Endothelial cell (in vitro differentiated cells): ENCODE data around the gene HPCAL4. TPM values are rescaled to one million over a fixed set of nuclear protein-coding genes. Genes with fewer than 3 reads are reported as not detected.

Experiments
- DNase-seq: peaks from one replicate; pipeline ENCODE4 v3.0.0; 2021; ENCODE audit warnings: low spot score
- H3K27ac Mint-ChIP-seq: one replicate; pipeline ENCODE4 v1.8.0; 2021; ENCODE audit warnings: mixed read lengths, inconsistent platforms; ENCODE audit not compliant: unreplicated experiment
- H3K27me3 Mint-ChIP-seq: one replicate; pipeline ENCODE4 v1.8.0; 2021; ENCODE audit warnings: mild to moderate bottlenecking, moderate library complexity, mixed read lengths, inconsistent platforms; ENCODE audit not compliant: unreplicated experiment
- H3K36me3 Mint-ChIP-seq: one replicate; pipeline ENCODE4 v1.8.0; 2021; ENCODE audit warnings: mild to moderate bottlenecking, low read depth, mixed read lengths, inconsistent platforms; ENCODE audit not compliant: unreplicated experiment
- H3K4me1 Mint-ChIP-seq: one replicate; pipeline ENCODE4 v1.8.0; 2021; ENCODE audit warnings: mild to moderate bottlenecking, mixed read lengths, inconsistent platforms; ENCODE audit not compliant: unreplicated experiment
- H3K4me3 Mint-ChIP-seq: one replicate; pipeline ENCODE4 v1.8.0; 2021; ENCODE audit warnings: mild to moderate bottlenecking, mixed read lengths, inconsistent platforms; ENCODE audit not compliant: unreplicated experiment
- H3K9me3 Mint-ChIP-seq: one replicate; pipeline ENCODE4 v1.8.0; 2021; ENCODE audit warnings: mixed read lengths, inconsistent platforms; ENCODE audit not compliant: unreplicated experiment
- total RNA-seq: library from RNA; stranded (reverse); fragmentation: NEBNext Ultra II Directional; extraction: Animal tissue kit (Norgen Biotek cat#: 25700); gene quantifications from one replicate; pipeline ENCODE4 v1.2.1, GENCODE V29; 2021; ENCODE audit not compliant: unreplicated experiment
- TF ChIP-seq, protein P1 (sequence below): fragments of 200-600 bp; sonication (generic); IDR thresholded peaks from one replicate; pipeline ENCODE4 v1.5.0; 2021; ENCODE audit warnings: antibody characterized with exemption; ENCODE audit not compliant: unreplicated experiment

The HPCAL4 gene
- total RNA-seq, 1 donor from 2014 or later = not detected

DNA sequence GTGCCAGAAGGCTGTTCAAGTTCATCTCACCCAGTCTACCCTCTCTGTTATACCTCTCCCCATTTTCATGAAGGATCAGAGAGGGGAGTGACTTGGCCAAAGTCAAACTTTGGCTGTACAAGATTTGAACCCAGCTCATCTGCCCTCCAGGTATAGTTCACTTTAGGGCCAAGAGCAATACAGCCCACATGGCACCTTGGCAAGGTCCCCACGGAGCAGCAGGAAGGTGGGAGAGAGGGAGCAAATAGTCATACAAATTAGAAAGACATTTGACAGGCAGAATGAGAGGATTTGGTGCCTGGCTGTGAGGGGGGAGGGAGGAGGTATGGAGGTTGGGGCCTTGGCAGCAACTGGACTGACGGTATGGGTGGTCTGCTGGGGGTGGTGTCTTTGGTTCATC, 1.0 kb downstream of the HPCAL4 start:
- TF ChIP-seq, protein P1, sequence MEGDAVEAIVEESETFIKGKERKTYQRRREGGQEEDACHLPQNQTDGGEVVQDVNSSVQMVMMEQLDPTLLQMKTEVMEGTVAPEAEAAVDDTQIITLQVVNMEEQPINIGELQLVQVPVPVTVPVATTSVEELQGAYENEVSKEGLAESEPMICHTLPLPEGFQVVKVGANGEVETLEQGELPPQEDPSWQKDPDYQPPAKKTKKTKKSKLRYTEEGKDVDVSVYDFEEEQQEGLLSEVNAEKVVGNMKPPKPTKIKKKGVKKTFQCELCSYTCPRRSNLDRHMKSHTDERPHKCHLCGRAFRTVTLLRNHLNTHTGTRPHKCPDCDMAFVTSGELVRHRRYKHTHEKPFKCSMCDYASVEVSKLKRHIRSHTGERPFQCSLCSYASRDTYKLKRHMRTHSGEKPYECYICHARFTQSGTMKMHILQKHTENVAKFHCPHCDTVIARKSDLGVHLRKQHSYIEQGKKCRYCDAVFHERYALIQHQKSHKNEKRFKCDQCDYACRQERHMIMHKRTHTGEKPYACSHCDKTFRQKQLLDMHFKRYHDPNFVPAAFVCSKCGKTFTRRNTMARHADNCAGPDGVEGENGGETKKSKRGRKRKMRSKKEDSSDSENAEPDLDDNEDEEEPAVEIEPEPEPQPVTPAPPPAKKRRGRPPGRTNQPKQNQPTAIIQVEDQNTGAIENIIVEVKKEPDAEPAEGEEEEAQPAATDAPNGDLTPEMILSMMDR = no peak
- Mint-ChIP-seq H3K4me3 (no peak overlapping the region), H3K27me3 (peaks cover 34% of the 10 kb centered on the region), H3K27ac (no peak overlapping the region), H3K9me3 (no peaks in the 10 kb centered on the region), H3K36me3 (peaks cover 6% of the 10 kb centered on the region), H3K4me1 (peaks cover 8% of the 10 kb centered on the region)
- DNase-seq = no peak

DNA sequence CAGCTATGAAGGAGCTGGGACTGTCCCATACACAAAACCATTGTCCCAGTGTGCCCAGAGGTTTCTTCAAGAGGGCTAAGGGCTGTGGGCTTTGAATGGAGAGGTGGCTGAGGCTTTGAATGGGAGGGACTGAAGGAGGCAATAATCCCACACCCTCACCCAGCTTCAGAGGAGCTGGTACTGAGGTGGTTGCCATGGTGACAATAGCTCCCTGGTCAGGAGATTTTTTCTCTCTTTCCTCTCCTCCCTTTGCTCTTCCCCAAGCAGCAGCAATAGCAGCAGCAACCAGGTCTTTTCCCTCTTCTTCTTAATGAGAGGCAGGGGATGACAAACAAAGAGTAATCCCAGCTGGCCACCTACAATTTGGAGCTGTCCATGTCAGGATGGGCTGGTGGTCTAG, 1.6 kb downstream of the HPCAL4 start:
- Mint-ChIP-seq H3K27ac (no peak overlapping the region), H3K4me3 (no peak overlapping the region), H3K27me3 (peaks cover 32% of the 10 kb centered on the region), H3K36me3 (peaks cover 6% of the 10 kb centered on the region), H3K4me1 (peaks cover 8% of the 10 kb centered on the region), H3K9me3 (no peaks in the 10 kb centered on the region)
- TF ChIP-seq, protein P1 = no peak
- no peak for DNase-seq

DNA sequence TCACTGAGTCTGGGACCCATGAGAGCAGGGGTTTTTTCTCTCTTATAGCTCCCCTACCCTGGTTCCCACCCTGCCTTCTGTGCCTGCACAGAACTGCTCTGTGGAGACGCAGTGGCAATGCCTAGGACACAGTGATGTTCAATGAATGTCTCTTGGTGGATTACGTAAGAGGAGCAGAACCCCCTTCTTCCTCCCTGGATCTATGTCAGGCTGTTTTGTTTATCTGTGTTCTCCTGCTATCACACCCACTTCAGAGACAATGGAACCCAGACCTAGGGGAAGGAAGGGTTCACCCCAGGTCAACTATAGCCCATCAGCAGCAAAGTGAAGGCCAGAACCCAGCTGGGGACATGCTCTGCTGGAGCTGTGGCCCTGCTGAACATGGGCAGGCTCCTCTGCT, 2.0 kb downstream of the HPCAL4 start:
- Mint-ChIP-seq H3K4me1 (peaks cover 8% of the 10 kb centered on the region), H3K4me3 (no peak overlapping the region), H3K27ac (no peak overlapping the region), H3K36me3 (peaks cover 6% of the 10 kb centered on the region), H3K9me3 (no peaks in the 10 kb centered on the region), H3K27me3 (peaks cover 32% of the 10 kb centered on the region)
- DNase-seq = no peak
- TF ChIP-seq, protein P1 = no peak

DNA sequence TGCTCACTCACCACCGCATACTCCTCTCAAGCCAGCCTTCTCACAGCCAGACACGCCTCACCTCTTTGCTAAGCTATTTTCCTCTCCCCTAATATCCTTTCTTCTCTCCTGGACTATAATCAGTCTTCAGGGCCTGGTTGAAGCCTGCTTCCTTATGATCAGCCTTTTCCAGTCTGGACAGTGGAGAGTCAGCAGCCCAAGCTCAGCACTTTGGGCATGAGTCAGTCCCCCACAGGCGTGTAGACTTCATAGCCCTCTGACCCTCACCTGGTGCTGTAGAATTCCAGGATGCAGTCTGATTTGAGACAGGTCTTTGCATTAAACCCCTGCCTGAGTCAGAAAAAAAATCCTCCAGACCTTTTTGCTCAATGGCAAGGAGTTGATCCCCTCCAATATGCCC, 2.5 kb downstream of the HPCAL4 start:
- TF ChIP-seq, protein P1 = no peak
- Mint-ChIP-seq H3K9me3 (no peaks in the 10 kb centered on the region), H3K4me3 (no peak overlapping the region), H3K4me1 (peaks cover 8% of the 10 kb centered on the region), H3K27ac (no peak overlapping the region), H3K27me3 (peaks cover 32% of the 10 kb centered on the region), H3K36me3 (peaks cover 6% of the 10 kb centered on the region)
- DNase-seq = no peak

DNA sequence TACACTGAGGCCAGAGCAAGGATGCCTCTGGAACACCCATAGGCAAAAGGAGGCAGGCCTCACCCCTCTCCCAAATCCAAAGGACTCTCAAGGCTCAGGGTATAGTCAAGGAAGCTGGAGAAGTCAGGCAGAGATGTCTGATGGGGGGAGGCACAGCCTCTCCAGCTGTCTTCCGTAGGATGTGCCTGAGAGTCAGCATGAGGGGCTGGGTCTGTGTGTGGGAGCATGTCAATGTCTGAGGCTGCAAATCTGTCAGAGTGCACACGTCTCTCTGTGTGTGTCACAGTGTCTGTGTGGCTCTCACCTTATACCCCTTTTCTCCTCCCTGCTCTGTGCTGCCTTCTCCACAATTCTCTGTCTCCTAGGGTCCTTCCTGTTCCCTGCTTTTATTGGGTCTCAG, 4.0 kb downstream of the HPCAL4 start:
- Mint-ChIP-seq H3K9me3 (no peaks in the 10 kb centered on the region), H3K27ac (no peak overlapping the region), H3K36me3 (peaks cover 10% of the 10 kb centered on the region), H3K4me1 (peaks cover 8% of the 10 kb centered on the region), H3K4me3 (no peak overlapping the region), H3K27me3 (peaks cover 26% of the 10 kb centered on the region)
- no peak for DNase-seq
- TF ChIP-seq, protein P1 = no peak
